ENCODE data around the gene STRN3.
"Not testable (repeated sequence)": the region's sequence is repeated elsewhere in the genome, so short reads cannot be mapped to it uniquely, and the experiment has no call there.

The STRN3 gene

DNA sequence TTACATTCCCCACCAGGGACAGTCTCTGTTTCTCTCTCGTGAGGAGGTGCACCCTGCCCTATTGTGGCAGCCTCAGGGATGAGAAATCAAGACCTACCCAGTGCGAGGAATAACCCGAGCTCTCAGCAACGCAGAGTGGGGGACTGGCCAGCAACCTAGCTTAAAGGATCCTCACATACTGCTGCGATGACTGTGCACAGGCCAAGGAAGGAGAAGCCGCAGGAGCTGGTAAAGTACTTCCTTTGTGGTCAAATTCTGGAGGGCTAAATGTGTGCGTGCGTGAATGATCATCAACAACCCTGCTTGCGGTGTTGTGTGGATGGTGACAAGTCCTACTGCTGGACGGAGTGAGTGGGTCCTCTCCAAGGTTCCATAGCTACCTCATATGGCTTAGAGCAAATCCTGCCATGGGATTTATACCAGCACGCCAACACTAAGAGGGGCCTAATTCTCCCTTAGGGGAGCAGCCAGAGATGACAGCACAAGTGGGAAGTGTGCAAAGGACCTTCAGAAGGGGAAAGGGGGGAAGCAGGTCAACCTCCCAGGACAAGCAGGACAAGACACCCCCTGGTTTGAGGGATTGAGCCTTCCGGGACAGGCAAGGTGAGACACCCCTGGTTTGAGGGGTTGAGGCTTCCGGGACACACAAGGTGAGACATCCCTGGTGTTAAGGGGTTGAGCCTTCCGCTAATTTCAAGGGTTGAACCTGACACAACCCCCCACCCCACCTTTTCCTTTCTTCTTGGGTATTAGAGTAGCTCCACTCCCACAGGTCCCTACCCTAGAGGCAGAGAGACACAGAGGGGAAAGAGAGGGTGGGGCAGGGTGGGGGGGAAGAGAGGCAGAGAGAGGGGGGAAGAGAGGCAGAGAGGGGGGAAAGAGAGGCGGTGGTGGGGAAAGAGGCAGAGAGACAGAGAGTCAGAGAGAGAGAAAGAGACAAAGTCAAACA lies 59.5 kb downstream of the STRN3 start:
- DNase-seq, result no peak

DNA sequence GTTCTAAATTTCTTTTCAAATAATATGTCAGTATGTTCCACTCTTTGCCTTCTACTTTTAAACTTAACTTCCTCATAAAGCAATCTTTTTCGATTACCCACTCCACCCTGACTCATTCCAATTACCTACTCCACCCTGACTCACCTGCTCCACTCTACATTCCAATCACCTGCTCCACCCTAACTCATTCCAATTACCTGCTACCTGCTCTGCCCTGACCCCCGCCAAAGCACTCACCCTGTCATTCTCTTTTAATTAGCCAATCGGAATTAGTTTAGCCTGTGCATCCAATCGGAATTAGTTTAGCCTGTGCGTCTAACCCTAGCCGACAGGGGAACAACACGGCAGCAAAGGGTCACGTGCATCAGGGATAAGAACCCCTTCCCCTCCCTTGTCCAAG lies 60.3 kb downstream of the STRN3 start:
- DNase-seq, result not testable (repeated sequence)

DNA sequence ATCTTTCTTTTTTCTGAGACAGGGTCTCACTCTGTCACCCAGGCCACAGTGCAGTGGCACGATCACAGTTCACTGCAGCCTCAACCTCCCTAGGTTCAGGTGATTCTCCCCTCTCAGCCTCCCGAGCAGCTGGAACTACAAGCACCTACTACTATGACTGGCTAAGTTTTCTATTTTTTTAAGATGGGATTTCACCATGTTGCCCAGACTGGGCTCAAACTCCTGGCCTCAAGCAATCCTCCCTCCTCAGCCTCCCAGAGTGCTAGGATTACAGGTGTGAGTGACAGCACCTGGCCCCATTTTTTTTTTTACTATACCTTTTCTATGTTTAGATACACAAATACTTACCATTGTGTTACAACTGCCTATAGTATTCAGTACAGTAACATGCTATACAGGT lies 63.6 kb downstream of the STRN3 start:
- DNase-seq, result not testable (repeated sequence)

DNA sequence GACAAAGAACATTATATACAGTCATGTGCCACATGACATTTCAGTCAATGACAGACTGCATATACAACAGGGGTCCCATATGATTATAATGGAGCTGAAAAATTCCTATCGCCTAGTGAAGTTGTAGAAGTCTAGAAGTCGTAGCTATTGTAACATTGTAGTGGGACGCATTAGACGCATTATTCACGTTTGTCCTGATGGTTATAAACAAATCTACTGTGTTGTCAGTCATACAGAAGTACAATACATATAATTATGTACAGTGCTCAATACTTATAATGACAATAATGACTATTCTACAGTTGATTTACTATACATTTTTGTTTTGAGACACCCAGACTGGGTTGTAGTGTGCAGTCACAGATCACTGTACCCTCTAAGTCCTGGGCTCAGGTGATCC lies 64.8 kb downstream of the STRN3 start:
- DNase-seq, result no peak

DNA sequence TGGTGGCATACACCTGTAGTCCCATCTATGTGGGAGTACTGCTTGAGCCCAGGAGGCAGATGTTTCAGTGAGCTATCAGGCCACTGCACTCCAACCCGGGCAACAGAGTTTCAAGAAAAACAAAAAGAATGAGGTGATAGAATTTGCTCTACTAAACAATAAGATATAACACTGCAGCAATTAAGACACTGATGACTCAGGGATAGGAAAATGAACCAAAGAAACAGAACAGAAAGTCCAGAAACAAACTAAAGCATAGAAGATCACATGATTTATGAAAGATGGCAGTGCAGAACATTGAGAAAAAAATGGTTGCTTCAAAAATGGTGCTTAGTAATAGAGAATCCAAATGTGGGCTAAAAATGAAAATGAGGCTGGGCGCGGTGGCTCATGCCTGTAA lies 66.0 kb downstream of the STRN3 start:
- DNase-seq, result no peak

DNA sequence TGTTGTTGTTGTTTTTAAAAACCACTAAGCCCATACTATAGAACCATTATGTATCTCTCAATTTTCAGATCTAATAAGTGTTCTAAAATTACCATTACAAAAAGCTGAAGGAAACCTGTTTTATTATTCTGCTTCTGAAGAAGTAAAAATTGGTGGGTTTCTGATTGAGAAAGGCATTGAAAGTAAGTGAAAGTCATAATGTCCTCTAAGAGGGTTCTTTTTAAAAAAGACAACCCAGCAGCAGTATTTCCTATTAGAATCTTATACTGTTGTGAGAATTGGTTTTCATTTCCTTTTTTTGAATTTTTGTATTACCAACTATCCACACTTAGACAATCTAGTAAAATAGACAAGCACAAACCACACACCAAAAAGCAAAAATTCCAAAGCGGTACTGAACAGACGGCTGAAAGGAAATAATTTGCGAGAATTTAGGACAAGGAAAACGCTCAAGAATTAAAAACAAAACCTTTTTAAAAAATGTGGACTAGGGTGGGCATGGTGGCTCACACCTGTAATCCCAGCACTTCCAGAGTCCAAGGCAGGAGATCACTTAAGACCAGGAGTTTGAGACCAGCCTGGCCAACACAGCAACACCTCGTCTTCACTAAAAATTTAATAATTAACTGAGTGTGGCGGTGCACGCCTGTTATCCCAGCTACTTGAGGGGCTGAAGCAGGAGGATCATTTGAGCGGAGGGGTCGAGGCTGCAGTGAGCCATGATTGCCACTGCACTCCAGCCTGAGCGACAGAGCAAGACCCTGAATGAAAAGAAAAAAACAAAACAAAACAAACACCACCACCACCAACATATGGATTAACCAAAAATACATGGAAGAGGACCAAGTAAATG lies 67.4 kb downstream of the STRN3 start:
- DNase-seq, result no peak

DNA sequence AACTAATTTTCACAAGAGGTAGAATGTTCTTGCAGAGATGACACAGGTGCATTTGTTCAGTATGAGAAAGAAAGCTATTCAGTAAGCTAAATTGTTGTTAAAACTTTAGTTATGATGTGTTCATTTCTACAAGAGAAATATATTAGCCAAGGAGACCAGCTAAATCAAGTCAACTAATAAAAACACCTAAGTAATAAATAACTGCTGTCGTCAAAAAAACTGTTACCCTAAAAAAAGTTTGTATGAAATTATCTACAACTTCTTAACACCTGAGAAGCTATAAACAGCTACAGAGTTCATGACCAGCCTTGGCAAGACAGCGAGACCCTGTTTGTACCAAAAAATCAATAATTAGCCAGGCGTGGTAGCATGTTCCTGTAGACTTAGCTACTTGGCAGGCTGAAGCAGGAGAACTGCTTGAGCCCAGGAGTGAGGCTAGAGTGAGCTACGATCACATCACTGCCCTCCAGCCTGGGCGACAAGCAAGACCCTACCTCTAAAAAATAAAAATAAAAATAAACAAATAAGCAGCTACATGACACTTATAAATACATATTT lies 68.3 kb downstream of the STRN3 start:
- no peak for DNase-seq

DNA sequence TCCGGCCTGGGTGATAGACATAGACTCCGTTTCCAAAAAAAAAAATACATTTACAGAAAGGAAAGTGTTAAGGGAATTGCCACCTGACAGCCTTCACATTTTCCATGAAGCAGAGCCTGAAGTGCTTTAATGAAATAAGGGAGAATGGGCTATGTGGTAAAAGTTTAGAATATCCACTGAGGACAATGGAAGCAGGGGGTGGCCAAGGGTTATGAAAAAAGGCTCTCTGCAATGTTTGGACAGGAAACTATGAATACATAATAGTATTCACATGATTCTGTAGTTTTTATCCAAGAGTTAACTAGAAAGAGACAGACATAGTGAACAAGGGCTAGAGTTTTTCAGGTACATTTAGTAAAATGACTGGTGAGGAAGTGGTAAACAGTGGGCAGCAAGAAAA lies 76.5 kb downstream of the STRN3 start:
- no peak for DNase-seq

DNA sequence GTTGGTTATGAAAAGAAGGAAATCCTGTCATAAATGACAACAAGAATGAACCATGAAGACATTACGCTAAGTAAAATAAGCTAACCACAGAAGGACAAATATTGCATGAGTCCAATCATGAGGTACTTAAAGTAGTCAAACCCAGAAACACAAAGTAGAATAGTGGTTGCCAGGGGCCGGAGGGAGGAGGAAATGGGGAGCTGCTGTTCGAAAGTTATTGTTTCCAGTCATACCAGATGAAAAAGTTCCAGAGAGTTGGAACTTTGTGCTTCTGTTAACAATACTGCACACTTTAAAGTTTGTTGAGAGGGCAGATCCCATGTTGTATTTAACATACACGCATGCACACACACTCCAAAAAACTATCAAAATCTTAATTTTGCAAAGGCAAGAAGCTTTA lies 82.5 kb downstream of the STRN3 start:
- no peak for DNase-seq

DNA sequence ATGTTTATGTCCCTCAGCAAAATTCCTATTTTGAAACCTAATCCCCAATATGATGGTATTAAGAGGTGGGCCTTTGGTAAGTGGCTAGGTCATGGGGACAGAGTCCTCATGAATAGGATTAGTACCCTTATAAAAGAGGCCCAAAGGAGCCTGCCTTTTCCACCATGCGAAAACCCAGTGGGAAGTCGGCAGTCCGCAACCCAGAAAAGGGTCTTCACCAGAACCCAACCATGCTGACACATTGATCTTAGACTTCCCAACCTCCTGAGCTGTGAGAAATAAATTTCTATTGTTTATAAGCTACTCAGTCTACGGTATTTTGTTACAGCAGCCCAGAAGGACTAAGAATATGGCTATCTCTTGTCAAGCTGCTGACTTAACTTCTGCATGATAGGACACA lies 85.3 kb downstream of the STRN3 start:
- no peak for DNase-seq

DNA sequence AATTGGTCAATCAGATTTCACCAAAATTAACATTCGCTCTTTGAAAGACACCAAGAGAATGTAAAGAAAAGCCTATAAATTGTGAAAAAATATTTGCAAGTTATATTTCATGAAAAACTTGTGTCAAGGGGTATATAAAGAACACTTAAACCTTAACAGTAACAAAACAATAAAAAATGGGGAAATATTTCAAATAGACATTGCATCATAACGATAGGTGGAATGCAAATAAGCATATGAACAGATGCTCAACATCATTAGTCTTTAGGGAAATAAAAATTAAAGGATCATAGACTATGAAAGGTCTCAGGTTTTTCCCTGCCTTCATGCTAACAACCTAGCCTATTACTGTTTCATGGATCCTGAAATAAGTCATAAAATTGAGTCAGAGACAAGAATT lies 87.6 kb downstream of the STRN3 start:
- DNase-seq, result no peak

DNA sequence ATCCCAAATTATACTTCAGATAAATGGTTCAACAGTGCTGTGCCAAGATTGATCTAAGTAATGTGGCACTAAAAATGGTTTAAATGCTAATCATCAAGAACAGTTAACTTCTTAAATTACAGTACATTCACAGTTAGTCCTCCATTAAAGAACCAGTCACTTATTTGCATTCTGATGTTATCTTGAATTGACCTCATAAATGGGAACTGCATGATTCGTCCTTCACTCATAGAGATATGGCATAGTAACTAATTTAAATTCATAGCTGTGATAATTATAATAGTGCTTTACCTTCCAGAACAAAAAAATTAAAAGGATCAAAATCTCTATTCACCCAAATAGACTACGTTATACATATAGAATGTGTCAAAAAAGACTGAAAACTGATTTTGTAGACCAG lies 90.7 kb downstream of the STRN3 start:
- DNase-seq, result no peak

DNA sequence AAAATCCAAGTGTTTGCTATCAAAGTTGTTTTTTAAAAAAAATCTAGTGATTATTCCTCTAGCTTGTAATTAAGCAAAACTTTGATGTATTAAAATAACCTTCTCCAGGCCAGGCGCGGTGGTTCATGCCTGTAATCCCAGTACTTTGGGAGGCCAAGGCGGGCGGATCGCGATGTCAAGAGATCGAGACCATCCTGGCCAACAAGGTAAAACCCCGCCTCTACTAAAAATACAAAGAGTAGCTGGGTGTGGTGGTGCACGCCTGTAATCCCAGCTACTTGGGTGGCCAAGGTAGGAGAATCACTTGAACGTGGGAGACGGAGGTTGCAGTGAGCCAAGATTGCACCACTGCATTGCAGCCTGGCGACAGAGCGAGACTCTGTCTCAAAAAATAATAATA lies 92.2 kb downstream of the STRN3 start:
- not testable (repeated sequence) for DNase-seq

DNA sequence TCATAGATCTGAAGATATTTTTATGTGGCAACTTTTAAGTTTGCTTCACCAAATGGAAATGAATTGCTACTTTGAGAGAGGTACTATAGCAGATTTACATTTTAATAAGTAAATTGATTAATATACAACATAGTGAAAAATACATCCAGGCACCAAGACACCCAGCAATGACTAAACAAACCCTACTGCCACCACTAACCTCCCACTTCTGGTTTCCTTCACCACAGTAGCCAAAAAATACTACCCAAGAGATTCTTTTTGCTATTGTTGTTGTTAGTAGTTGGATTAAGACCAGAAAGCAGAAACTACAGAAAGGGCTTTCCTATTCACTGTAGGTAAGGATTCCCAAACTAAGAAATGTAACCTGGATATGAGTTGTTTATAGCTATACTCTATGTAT lies 97.7 kb downstream of the STRN3 start:
- DNase-seq, result no peak

DNA sequence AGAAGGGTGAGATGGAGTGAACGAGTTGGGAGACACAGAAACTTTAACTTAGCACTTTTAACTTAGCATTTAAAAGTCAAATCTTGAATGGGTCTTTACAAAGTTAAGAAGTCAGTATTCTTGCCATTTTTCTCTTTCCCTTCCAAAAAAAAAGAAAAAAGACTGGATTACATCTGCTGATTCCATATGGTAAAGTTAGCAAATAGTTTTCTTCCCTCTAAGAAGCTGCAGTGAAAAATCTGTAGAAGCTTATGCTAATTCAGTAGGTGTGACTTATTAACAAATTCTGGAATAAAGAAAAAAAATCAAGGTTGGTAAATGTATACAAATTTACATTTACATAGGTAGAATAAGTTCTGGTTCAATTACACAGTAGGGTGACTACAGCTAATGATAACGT lies 100.9 kb downstream of the STRN3 start:
- no peak for DNase-seq

DNA sequence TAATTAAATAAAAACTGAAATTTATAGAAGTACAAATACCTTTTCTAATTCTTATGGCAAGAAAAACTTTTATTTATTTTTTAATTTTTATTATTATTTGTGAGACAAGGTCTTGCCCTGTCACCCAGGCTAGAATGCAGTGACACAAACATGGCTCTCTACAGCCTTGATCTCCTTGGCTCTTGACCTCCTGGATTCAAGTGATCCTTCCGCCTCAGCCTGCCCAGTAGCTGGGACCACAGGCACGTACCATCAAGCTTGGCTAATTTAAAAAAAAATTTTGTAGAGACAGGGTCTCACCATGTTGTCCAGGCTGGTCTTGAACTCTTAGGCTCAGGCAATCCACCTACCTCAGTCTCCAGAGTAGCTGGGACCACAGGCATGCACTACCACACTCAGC lies 104.4 kb downstream of the STRN3 start:
- DNase-seq, result no peak

DNA sequence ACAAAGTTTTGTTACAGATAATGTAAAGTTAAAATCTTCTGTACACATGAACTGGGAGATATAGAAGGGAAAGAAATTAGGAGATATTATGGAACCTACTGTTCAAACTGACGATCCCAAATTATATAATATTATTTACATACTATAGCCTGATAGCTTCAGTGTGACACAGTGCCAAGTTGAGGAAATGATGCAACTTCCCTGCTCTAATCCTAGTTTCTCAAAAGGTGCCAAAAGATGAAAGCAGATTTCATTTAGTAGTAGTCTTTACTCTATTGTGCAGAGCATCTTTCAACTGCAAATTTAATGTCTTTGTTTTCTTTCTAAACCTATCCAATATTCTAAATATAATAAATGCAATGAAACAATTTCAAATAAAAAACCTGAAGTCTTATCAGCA lies 104.9 kb downstream of the STRN3 start:
- DNase-seq, result no peak

DNA sequence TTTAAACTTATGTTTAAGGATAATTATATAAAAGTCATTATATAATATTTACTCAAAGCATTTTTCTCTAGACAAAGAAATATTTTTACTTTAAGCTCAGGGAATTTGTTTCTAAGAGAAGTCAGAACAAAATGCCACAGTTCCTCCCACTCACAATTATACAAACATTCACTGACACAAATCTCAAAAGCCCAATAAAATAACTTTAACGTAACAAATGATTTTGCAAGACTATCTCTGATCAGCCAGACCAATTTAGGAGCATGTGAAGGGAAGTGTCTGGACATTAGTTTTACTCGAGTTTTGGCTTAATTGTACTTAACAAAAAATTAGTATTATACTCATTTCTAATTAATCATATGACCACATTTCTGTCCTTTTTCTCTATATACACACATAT lies 110.6 kb downstream of the STRN3 start:
- DNase-seq, result no peak

DNA sequence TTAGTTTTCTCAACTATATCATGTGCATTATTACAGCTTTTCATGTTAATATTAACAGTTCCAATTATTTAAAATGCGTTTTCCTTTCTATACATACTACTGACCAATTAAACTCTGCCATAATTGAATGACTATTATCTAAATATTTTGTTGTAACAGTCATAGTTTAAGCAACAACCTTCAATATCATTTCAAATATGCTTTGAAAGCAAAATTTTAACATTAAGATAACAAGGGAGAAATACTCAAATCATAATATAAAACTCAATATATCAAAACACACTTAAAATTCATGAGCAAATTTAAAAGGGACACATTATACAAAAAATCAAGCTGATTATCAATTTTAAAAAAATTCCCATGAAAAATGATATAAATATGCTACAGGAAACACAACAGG lies 111.4 kb downstream of the STRN3 start:
- DNase-seq, result no peak

DNA sequence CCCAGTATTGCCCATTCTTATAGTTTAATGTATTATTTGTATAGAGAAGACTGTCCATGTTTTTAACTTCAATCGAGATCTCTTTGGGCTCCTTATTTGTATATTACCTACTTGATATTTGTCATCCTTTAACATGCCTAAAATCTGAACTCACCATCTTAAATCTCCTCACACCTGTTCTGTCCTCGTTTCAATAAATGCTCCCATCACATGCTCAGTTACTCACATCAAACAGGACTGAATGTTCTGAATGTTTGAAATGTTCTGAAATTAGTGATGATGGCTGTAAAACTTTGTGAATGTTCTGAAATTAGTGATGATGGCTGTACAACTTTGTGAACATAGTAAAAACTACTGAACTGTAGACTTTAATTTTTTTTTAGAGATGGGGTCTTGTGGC lies 117.4 kb downstream of the STRN3 start:
- no peak for DNase-seq

DNA sequence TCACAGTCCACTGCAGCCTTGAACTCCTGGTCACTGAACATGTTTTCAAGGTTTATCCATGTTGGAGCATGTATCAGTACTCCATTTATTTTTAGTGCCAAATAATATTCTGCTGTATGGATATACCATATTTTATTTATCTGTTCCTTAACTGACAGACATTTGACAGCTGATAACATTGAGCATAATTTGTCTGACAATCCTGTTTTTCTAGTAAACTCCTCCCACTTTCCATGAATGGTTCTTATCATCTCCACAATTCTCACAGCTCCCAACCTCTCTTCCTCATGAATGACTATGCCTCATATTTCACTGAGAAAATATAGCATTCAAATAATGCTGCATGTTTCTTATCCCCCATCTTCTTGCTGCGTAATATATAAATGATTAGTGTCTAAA lies 118.5 kb downstream of the STRN3 start:
- no peak for DNase-seq

DNA sequence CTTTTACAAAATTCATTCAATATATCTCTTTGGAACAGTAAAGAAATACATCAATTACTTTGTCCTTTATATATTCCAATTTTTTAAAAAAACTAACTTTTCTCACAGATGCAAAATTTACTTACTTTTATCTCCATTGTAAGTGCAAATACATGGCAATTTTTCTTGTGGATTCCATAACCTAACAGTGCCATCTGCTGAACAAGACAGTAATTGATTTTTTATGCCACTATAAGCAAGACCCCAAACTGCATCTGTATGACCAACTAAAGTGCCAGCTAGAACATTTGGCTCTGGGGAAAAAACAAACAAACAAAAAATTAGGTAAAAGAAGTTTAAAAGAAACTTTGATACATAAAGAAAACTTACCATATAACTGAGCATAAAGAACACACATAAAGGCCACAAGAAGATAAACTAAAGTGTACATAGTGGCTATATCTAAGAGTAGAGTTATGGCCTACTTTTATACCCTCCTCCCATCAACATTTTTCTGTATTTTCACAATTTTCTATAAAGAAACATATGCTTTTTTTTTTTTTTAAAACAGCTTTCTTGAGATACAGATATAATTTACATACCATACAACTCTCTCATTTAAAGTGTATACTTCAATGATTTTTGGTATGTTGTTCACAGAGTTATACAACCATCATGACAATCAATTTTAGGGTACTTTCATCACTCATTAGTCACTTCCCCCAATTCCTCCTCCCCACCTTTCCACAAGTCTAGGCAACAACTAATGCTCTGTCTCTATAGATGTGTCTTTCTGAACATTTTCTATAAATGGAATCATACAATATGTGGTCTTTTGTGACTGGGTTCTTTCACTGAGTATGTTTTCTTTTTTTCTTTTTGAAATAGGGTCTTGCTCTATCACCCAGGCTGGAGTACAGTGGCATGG lies 119.2 kb downstream of the STRN3 start:
- DNase-seq, result no peak

All from stimulated activated CD4-positive, alpha-beta T cell treated with anti-CD3 and anti-CD28 coated beads, Interleukin-4, amount 100 ng/mL, for 24 hours (primary cell).